CD14-positive monocyte (primary cell): ENCODE data around the gene PLSCR4. TPM values are rescaled to one million over a fixed set of nuclear protein-coding genes. Genes with fewer than 3 reads are reported as not detected.

Source experiments
- DNase-seq, 3 donors: peaks; one replicate each; pipeline ENCODE4 v3.0.0-alpha.2; 2011 to 2022
- H2AFZ ChIP-seq: 2 replicates; pipeline ENCODE4 v1.6.0; 2012; ENCODE audit warnings: mild to moderate bottlenecking, low read depth, low read length, inconsistent platforms; ENCODE audit not compliant: insufficient read depth, poor library complexity, severe bottlenecking
- H3K27ac ChIP-seq, 2 donors: 1 replicate in 1 of 2; 2 replicates in 1 of 2; pipeline ENCODE4 v1.5.1; 2012 to 2013; ENCODE audit warnings: low read length in 2 of 2, control low read depth in 1 of 2, inconsistent platforms in 1 of 2, low read depth in 1 of 2, mild to moderate bottlenecking in 1 of 2
- H3K27me3 ChIP-seq, 2 donors: one replicate each; pipeline versions ENCODE4 v1.6.0 to v1.6.1; 2011 to 2013; ENCODE audit warnings: low read length in 2 of 2; ENCODE audit not compliant: control insufficient read depth in 2 of 2, insufficient read depth in 2 of 2
- H3K36me3 ChIP-seq, 2 donors: replicated peaks in 1 of 2; 1 replicate in 1 of 2; 2 replicates in 1 of 2; pipeline versions ENCODE4 v1.5.1 to v1.6.1; 2012 to 2013; ENCODE audit warnings: low read length in 2 of 2, control low read depth in 1 of 2, inconsistent platforms in 1 of 2, mild to moderate bottlenecking in 1 of 2; ENCODE audit not compliant: insufficient read depth in 2 of 2, control insufficient read depth in 1 of 2
- H3K4me1 ChIP-seq, 2 donors: 1 replicate in 1 of 2; 2 replicates in 1 of 2; pipeline versions ENCODE4 v1.5.1 to v1.6.1; 2012 to 2013; ENCODE audit warnings: low read length in 2 of 2, control low read depth in 1 of 2, inconsistent platforms in 1 of 2, mild to moderate bottlenecking in 1 of 2, moderate library complexity in 1 of 2; ENCODE audit not compliant: insufficient read depth in 2 of 2, control insufficient read depth in 1 of 2
- H3K4me2 ChIP-seq: replicated peaks from 2 replicates; pipeline ENCODE3; 2012; ENCODE audit warnings: low read length, moderate library complexity, mild to moderate bottlenecking; ENCODE audit not compliant: poor library complexity, severe bottlenecking; ENCODE audit errors: extremely low read depth
- H3K4me3 ChIP-seq, 3 experiments: fragments of 200-600 bp in 1 of 3; sonication (generic) in 1 of 3; replicated peaks in 1 of 3; 1 replicate in 2 of 3; 2 replicates in 1 of 3; pipeline ENCODE4 v1.5.1; 2011 to 2013; ENCODE audit warnings: low read length in 3 of 3, mild to moderate bottlenecking in 3 of 3, control low read depth in 2 of 3, low read depth in 2 of 3, inconsistent platforms in 1 of 3, moderate library complexity in 1 of 3
- H3K79me2 ChIP-seq: 2 replicates; pipeline ENCODE4 v1.6.0; 2012; ENCODE audit warnings: mild to moderate bottlenecking, control low read depth, inconsistent platforms, low read length, moderate library complexity; ENCODE audit not compliant: insufficient read depth
- H3K9ac ChIP-seq: 2 replicates; pipeline ENCODE4 v1.6.0; 2017; ENCODE audit warnings: low read length, mild to moderate bottlenecking; ENCODE audit not compliant: insufficient read depth, poor library complexity, severe bottlenecking
- H3K9me3 ChIP-seq, 2 donors: replicated peaks in 1 of 2; 1 replicate in 1 of 2; 2 replicates in 1 of 2; pipeline versions ENCODE4 v1.5.1 to v1.6.1; 2012 to 2013; ENCODE audit warnings: low read length in 2 of 2, control low read depth in 1 of 2; ENCODE audit not compliant: control insufficient read depth in 1 of 2, insufficient read depth in 1 of 2
- H4K20me1 ChIP-seq: 2 replicates; pipeline ENCODE4 v1.6.0; 2012; ENCODE audit warnings: mild to moderate bottlenecking, low read length, control low read depth, moderate library complexity; ENCODE audit not compliant: insufficient read depth
- H3K27ac Mint-ChIP-seq, 7 donors: one replicate each; pipeline ENCODE4 v1.8.0; 2020; ENCODE audit warnings: mild to moderate bottlenecking in 7 of 7, mixed read lengths in 7 of 7, moderate library complexity in 6 of 7, inconsistent platforms in 2 of 7
- H3K27me3 Mint-ChIP-seq, 3 donors: one replicate each; pipeline ENCODE4 v1.8.0; 2021 to 2022; ENCODE audit warnings: low read depth in 3 of 3, mild to moderate bottlenecking in 3 of 3, mixed read lengths in 3 of 3, moderate library complexity in 3 of 3, inconsistent platforms in 1 of 3
- H3K36me3 Mint-ChIP-seq, 2 donors: one replicate each; pipeline ENCODE4 v1.8.0; 2020; ENCODE audit warnings: mixed read lengths in 2 of 2, inconsistent platforms in 1 of 2, mild to moderate bottlenecking in 1 of 2
- H3K4me1 Mint-ChIP-seq: one replicate; pipeline ENCODE4 v1.8.0; 2020; ENCODE audit warnings: mild to moderate bottlenecking, mixed read lengths
- H3K4me3 Mint-ChIP-seq, 2 donors: one replicate each; pipeline ENCODE4 v1.8.0; 2020; ENCODE audit warnings: mild to moderate bottlenecking in 2 of 2, mixed read lengths in 2 of 2, moderate library complexity in 1 of 2
- H3K9me3 Mint-ChIP-seq, 7 donors: one replicate each; pipeline ENCODE4 v1.8.0; 2020 to 2022; ENCODE audit warnings: mixed read lengths in 7 of 7, mild to moderate bottlenecking in 6 of 7, moderate library complexity in 6 of 7, inconsistent platforms in 2 of 7
- WGBS: methylation state at CpG from one replicate; pipeline ENCODE4 v1.1.5; 2013; ENCODE audit warnings: missing lambda C conversion rate; ENCODE audit not compliant: insufficient coverage; 5-methylcytosine and 5-hydroxymethylcytosine counted together
- intact Hi-C, 2 donors: fragments of 100-400 bp; cut with micrococcal nuclease; formaldehyde crosslinking; loops; one replicate each; pipeline versions ENCODE4 v1.15.0 to v1.15.1; 2023
- polyA plus RNA-seq, 3 donors: library from polyadenylated mRNA; depleted of rRNA in 1 of 3; unstranded in 2 of 3; stranded (reverse) in 1 of 3; fragments of 300-500 nt in 2 of 3; fragments of >200 nt in 1 of 3; fragmentation: Illumina TruSeq in 2 of 3; gene quantifications; 1 replicate in 2 of 3; 2 replicates in 1 of 3; pipeline ENCODE4 v1.2.3, GENCODE V29; 2012 to 2021
- TF ChIP-seq, protein P1 (sequence below): fragments of 200-600 bp; IDR thresholded peaks from one replicate; pipeline ENCODE4 v1.8.0; 2022; ENCODE audit warnings: antibody characterized with exemption, mild to moderate bottlenecking

The PLSCR4 gene
- polyA plus RNA-seq, 3 donors = 0.05 TPM; not detected in 2

DNA sequence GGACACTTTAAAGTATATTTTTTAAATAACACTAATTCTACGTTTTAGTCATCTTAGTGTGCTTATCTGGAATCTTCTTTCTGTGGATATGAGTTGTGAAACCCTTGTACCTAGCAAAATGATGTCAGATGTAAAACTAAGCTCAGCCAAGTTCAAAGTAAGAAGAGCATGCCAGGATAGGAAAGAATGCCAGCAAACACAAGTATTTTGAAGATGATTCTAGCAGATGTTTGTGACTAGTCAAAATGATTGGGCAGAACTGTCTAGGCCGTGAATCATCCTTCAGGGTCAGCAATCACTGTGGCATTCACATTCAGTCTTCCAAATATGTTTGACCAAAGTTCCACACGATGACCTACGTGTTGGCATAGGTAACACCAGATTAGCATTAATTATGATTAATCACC, 84.5 kb downstream of the PLSCR4 start:
- Mint-ChIP-seq H3K4me3 (no peak overlapping the region), H3K27ac (no peak overlapping the region), H3K9me3 (peaks cover 0 to 7% (median 3%) of the 10 kb centered on the region in 7 donors), H3K27me3 (peaks cover 22 to 29% (median 29%) of the 10 kb centered on the region in 3 donors), H3K4me1 (peaks cover 9% of the 10 kb centered on the region), H3K36me3 (peaks cover 0 to 4% of the 10 kb centered on the region in 2 donors)
- H4K20me1 ChIP-seq = no peaks in the 10 kb centered on the region
- no peak overlapping the region for H3K27ac ChIP-seq
- H3K9me3 ChIP-seq = no peaks in the 10 kb centered on the region
- H3K9ac ChIP-seq = no peak overlapping the region
- H3K36me3 ChIP-seq = no peaks in the 10 kb centered on the region
- no peak overlapping the region for H3K4me3 ChIP-seq
- TF ChIP-seq, protein P1, sequence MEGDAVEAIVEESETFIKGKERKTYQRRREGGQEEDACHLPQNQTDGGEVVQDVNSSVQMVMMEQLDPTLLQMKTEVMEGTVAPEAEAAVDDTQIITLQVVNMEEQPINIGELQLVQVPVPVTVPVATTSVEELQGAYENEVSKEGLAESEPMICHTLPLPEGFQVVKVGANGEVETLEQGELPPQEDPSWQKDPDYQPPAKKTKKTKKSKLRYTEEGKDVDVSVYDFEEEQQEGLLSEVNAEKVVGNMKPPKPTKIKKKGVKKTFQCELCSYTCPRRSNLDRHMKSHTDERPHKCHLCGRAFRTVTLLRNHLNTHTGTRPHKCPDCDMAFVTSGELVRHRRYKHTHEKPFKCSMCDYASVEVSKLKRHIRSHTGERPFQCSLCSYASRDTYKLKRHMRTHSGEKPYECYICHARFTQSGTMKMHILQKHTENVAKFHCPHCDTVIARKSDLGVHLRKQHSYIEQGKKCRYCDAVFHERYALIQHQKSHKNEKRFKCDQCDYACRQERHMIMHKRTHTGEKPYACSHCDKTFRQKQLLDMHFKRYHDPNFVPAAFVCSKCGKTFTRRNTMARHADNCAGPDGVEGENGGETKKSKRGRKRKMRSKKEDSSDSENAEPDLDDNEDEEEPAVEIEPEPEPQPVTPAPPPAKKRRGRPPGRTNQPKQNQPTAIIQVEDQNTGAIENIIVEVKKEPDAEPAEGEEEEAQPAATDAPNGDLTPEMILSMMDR = no peak
- intact Hi-C loops = no loop called here
- no peak for DNase-seq
- H3K4me1 ChIP-seq = peaks cover 4 to 6% of the 10 kb centered on the region in 2 donors
- H2AFZ ChIP-seq = no peak overlapping the region
- no peak overlapping the region for H3K4me2 ChIP-seq
- WGBS = 100% methylated on average over 1 of the region's 4 CpGs
- peaks cover 15 to 26% of the 10 kb centered on the region in 2 donors for H3K27me3 ChIP-seq
- no peaks in the 10 kb centered on the region for H3K79me2 ChIP-seq

DNA sequence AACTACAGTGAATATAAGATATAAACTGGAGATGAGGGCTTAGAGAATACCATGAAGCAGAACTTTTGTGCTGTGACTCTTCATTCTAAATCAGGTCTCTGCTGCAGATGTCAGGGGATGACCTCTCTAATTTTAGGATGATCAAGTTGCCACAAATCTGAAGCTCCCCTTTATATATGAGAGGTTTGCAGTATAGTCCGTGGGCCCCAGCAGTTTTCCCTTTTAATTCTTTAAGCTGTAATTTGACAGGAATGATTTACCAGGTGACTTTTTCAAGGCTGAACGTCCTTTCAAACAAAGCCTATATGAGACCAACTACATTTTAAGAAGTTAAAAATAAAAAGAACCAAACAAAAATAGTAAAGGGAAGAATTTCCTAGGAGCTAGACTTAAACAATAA, 85.0 kb downstream of the PLSCR4 start:
- no peaks in the 10 kb centered on the region for H4K20me1 ChIP-seq
- Mint-ChIP-seq H3K36me3 (peaks cover 0 to 4% of the 10 kb centered on the region in 2 donors), H3K9me3 (peaks cover 0 to 10% (median under 1%) of the 10 kb centered on the region in 7 donors), H3K4me1 (peaks cover 12% of the 10 kb centered on the region), H3K4me3 (no peak overlapping the region), H3K27me3 (peaks cover 25 to 34% (median 33%) of the 10 kb centered on the region in 3 donors), H3K27ac (no peak overlapping the region)
- WGBS = no CpG with 5 or more reads among the region's 2 CpGs
- no peaks in the 10 kb centered on the region for H3K9me3 ChIP-seq
- DNase-seq = no peak
- no peaks in the 10 kb centered on the region for H3K79me2 ChIP-seq
- no peak overlapping the region for H3K4me2 ChIP-seq
- intact Hi-C loops = no loop called here
- TF ChIP-seq, protein P1 = no peak
- no peak overlapping the region for H2AFZ ChIP-seq
- no peak overlapping the region for H3K27ac ChIP-seq
- no peak overlapping the region for H3K4me3 ChIP-seq
- no peak overlapping the region for H3K9ac ChIP-seq
- H3K4me1 ChIP-seq = peaks cover 8 to 10% of the 10 kb centered on the region in 2 donors
- peaks cover 17 to 29% of the 10 kb centered on the region in 2 donors for H3K27me3 ChIP-seq
- H3K36me3 ChIP-seq = no peaks in the 10 kb centered on the region
